DLD1 (cell line): ENCODE data around the gene SH3TC1.

ENCODE experiments used
- in situ Hi-C: cut with HindIII; loops from 2 replicates; pipeline ENCODE4 v1.10.0; 2017; ENCODE audit warnings: low sequenced_read_pairs

The SH3TC1 gene

DNA sequence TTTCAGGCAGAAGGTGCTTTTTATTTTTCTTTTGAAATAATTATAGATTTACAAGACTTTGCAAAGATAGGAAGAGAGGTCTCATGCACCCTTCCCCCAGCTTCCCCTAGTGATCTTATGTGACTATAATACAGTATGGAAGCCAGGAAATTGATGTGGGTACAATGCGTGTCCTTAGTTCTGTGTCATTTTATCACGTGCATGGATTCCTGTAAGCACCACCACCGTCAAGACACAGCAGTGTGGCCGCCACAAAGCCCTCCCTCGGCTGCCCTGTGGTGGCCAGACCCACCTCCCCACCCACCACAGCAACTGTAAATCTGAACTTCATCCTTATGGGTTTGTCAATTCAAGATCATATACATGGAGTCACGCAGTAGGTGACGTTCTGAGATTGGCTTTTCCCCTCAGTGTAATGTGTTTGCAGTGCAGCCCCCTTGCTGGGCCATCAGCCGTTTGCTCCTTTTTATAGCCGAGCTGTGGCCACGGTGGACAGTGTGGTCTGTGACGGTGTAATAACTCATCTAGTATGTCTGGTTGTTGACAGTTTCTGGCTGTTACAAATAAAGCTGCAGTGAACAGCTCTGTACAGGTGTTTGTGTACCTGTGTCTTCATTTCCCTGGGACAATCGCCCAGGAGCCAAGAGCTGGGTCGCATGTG lies 59.6 kb downstream of the SH3TC1 start:
- in situ Hi-C loops = loop anchor here (25.0 kb wide), 1 partner anchor 154 kb away; no protein-coding TSS in a partner anchor

DNA sequence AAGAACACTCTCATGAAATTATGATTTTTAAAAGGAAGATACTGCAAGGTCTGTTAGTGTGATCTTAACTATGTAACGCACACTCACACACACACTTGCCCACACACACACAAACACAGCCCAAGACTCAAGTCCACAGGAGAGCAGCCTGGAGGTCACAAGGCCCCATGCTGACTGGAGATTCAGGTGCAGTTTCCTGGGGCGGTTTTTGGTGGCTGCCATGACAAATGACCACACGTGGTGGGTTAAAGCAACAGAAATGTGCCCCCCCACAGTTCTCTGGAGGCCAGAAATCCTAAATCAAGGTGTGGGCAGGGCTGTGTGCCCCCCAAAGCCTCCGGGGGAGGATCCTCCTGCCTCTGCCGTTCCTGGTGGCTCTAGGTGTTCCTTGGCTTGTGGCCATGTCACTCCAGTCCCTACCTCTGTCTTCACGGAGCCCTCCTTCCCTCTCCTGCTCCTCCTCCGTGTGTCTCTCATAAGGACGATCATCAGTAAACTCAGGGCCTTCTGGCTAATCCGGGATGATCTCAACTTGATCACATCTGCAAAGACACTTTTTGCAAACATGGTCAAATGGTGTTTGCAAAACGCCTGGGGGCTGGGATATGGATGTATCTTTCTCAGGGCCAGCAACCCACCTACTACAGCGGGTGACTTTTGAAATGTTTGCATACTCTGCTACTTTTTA lies 60.8 kb downstream of the SH3TC1 start:
- in situ Hi-C loops = loop anchor here (25.0 kb wide), 1 partner anchor 152 kb away; no protein-coding TSS in a partner anchor

DNA sequence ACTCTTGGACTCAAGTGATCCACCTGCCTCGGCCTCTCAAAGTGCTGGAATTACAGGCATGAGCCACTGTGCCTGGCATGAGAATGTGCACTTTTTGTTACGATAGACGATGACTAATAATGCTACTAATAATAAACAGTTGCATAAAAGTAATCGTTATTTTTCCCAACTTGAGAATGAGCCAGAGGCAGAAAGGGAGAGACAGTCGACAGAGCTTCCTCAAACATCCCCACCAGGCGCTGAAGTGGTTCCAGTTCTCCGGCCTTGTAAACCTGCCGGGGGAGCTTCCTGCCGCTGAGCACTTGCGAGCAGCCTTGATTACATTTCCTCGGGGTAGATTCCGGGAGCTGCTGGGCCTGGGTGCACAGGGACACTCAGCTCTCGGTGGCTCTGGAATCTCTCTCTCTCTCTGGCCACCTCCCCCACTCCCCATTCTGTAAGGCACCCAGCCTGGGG lies 61.6 kb downstream of the SH3TC1 start:
- in situ Hi-C loops = loop anchor here (25.0 kb wide), 1 partner anchor 152 kb away; no protein-coding TSS in a partner anchor

DNA sequence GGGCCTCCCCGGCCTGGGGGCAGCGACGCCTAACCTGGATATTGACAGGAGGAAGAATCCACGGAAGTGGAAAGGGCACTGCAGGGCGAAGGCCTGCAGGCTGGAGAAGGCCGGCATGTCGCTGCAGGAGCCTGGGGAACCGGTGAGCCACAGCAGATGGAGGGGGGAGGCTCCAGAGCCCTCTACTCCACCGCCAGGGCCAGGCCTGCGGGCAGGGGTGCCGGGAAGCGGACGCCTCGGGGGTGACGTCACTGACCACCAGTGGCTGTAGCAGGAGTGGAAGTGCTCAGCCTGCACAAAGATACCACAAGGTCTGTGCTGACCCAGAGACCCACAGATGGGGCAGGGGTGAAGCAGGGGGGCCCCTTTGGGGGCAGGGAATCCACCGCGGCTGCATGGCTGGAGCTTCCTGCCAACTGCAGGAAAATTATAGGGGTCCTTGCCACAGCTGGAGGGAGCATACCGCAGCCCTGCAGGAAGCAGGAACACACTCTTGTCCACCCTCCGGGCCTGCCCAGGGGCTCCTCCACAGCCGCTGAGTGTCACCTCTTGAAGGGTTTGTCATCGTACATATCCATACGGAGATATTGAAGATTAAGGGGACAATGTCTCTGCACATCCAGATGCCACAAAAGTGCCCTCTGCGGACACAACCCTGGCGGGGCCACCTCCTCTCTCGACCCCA lies 62.9 kb downstream of the SH3TC1 start:
- in situ Hi-C loops = loop anchor here (25.0 kb wide), 1 partner anchor 150 kb away; no protein-coding TSS in a partner anchor

DNA sequence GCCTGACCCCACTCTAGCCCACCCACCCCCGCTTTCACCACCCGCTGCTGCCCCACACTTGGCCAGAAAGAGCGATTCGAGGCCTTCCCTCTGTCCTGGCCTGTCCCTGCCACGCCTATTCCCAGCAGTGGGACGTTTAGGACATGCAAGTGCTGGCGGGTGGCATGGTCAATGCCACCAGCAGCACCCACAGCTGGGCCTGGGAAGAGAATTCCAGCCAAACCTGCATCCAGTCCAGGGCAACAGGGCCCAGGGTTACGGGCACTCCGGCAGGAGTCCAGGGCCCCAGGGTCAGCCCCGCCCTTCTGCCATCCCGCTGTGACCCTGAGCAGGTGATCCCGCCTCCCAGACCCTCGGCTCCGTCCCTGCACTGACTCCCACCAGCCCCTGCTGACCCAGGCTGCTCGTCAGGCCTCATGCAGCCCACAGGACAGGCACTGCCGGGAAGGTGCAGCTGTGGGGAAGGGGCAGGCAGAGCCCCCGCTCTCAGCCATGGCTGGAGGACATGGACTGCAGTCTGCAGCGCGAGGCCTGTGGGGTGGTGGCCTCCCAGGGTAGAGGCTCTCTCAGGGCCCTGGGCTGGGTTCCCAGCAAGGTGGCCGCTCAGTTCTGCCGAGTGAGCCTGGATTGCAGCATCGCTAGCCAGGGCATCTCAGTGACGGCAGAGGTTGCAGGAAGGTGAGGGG lies 63.7 kb downstream of the SH3TC1 start:
- in situ Hi-C loops = loop anchor here (25.0 kb wide), 1 partner anchor 150 kb away; no protein-coding TSS in a partner anchor

DNA sequence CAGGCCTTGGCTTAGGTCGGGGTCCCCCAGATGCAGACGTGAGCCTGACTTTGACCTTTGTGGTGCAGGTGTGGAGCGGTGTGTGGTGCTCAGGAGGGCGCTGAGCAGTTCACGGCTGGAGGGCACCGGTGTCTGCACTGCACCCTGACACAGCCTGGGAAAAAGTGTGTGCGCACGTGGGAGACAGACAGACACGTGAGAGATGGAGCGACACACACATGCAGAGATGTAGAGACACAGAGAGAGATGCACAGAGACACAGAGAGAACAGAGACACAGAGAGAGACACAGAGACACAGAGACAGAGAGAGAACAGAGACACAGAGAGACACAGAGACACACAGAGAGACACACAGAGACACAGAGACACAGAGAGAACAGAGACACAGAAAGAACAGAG lies 64.3 kb downstream of the SH3TC1 start:
- in situ Hi-C loops = loop anchor here (25.0 kb wide), 1 partner anchor 149 kb away; no protein-coding TSS in a partner anchor

DNA sequence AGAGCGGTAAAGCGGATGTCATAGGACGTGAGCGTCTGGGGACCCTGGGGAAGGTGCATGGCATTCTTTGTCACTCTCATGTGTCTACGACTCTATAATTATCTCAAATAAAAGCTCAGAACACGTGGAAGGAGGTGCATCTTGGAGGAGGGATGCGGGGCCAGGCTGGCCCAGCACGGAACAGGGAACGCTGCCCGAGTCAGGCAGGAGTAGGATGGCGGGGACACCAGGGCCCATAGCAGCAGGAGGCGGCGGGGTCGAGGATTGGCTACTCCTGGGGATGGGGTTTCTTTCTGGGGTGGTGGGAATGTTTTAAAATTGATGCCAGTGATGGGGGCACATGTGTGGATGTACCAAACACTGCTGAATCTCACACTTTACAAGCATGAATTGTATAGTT lies 65.0 kb downstream of the SH3TC1 start:
- in situ Hi-C loops = loop anchor here (25.0 kb wide), 1 partner anchor 148 kb away; no protein-coding TSS in a partner anchor

DNA sequence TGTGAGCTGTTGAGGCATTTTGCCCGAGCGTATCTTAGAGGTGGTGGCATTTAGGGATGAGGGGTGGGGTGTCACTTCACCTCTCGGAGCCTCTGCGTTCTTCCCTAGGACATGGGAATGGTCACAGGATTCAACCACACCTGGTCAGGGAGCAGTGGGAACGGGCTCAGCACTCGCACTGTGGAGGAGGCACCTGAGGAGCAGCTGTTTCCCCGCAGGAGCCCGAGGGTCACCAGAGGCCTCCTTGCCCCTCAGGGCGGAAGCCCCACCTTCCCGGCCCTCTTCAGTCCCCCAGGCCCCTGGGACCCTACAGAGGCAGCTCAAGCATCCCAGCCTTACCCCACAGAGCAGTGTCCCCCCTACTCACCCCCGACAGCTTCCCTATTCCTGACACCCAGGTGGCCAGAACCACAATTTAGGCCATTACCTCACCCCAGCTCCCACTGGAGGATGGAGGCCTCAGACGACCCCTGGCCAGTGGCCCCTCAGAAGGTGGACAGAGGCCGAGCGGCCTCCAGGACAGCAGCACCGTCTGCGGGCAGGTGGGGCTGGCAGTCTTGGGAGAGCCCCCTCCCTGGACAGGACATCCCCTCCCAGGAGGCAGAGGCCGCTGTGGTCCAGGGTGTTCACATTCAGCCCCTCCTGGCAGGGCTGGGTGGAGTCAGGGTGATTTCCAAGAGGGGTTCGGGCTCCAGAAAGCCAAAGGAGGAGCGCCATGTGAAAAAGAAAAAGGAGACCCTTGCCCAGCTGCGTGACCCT lies 66.3 kb downstream of the SH3TC1 start:
- in situ Hi-C loops = loop anchor here (25.0 kb wide), 1 partner anchor 147 kb away; no protein-coding TSS in a partner anchor

DNA sequence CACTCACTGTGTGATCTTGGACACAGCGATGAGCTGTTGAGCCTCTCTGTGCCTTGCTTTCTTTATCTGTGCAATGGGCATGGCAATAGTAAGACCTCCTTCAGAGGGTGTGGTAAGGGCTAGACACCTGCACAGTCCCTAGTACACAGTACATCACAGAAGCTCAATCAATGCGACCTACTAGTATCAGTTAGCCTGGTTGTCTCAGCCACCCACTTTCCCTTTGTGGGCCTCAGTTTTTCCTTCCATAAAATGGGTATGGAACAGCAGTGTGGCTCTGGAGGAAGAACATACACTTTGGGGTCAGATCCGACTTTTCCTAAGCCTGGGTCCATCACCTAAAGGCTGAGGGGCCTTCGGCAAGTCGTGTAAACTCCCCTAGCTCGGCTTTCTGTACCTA lies 67.0 kb downstream of the SH3TC1 start:
- in situ Hi-C loops = loop anchor here (25.0 kb wide), 1 partner anchor 146 kb away; no protein-coding TSS in a partner anchor

DNA sequence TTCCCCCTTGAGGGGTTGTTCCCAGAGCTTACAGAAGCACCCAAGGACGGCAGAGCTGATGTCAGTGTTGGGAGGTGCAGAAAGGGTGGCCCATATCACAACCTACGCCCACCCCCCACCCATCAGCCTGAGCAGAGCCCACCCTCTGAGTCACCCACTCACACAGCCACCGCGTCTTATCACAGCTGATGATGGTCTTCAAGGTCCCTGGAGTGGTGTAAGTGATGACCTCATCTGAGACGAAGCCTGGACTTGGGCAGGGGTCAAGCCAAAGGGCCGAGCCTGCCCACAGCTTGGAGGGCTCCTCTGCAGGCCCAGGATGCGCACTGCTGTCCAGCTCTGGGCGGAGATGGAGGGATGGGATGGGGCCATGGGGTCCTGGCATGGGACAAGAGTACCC lies 67.4 kb downstream of the SH3TC1 start:
- in situ Hi-C loops = loop anchor here (25.0 kb wide), 1 partner anchor 146 kb away; no protein-coding TSS in a partner anchor

DNA sequence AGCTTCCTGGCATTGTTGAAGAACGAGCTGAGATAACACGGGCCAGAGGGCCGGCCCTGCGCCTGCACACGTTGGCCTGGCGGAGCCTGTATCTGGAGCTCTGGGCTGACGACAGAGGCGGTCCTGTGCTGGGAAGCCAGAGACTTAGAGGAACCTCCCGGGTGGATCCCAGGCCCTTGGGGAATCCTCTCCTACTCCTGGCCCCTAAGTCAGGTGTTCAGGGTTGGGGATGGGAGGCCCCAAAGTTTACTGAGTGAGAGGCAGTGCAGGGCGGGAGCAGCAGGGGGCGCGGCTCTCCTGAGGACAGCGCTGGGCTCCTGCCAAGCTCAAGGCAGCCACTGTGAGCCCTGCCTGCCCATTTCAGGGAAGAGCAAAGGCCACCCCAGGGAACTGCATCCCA lies 68.0 kb downstream of the SH3TC1 start:
- in situ Hi-C loops = loop anchor here (25.0 kb wide), 1 partner anchor 145 kb away; no protein-coding TSS in a partner anchor

DNA sequence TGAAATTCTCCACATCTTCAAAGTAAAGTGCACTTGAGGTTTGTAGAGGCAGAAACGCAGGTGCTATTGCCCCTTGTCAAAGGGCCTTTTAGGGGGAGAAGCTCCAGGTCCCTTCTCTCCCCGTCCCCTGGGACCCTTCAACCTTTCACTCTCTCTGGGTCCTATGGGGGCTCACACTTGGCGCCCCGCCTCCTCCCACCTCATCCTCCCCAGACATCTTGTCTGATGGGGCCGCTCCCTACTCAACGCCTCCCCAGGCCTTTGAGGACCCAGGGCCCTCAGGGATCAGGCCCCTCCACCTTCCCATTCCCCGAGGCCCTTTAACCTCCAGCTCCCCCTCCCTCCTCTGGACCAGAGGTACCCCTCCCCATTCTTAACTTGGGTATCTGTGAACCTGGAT lies 69.1 kb downstream of the SH3TC1 start:
- in situ Hi-C loops = loop anchor here (25.0 kb wide), 1 partner anchor 144 kb away; no protein-coding TSS in a partner anchor

DNA sequence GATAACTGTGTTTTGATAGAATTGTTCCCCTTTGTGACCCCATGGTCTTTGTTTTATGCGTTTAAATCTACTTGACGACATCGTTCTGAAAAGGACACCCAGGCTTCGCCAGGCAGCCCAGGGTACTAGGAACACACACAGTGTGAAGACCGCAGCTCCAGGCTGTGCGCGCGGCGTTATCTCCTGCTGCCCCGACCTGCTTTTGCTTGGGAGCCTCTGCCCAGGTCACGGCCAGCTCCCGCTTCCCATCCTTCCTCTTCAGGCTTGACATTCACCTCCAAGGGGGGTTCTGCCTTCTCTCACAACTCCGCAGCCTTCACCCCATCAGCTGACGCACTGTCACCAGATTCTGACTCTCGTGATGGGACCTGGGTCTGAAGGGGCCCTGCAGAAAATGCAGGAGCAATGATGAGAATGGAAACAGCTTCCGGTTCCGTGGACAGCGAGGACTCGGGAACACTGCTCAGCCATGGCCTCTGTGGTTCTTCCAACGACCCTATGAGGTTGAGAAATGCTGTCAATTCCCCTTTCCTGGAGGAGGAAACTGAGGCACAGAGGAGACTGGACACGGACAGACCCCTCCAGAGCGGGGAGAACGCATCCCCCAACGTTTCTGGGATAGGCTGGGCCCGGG lies 69.9 kb downstream of the SH3TC1 start:
- in situ Hi-C loops = loop anchor here (25.0 kb wide), 1 partner anchor 143 kb away; no protein-coding TSS in a partner anchor

DNA sequence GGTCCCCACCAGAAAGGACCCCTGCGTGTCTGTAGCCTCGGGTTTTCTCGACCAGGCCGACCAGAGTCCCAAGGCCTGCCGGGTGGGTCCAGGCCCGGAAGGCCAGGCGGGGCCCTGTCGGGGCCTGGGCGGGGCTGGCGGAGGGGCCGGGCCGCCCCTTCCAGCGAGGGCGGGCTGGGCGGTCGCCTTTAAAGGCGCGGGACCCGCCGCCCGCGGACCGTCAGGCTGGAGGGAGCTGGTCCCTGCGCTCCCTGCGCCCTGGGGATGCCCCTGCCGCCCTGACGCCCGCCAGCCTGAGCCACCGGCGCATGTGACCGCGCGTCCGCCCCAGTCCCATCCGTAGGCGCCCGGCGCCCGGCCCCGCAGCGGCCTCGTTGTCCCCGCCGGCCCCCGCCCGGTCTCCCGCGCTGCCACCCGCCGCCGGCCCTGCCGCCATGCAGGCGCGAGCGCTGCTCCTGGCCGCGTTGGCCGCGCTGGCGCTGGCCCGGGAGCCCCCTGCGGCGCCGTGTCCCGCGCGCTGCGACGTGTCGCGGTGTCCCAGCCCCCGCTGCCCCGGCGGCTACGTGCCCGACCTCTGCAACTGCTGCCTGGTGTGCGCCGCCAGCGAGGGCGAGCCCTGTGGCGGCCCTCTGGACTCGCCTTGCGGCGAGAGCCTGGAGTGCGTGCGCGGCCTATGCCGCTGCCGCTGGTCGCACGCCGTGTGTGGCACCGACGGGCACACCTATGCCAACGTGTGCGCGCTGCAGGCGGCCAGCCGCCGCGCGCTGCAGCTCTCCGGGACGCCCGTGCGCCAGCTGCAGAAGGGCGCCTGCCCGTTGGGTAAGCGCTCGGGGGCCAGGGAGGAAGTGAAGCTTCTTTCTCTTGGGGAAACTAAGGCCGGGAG lies 70.7 kb downstream of the SH3TC1 start, which contains the start of gene HTRA3:
HTRA3 (plus strand) TSS at position 220 of the 883 bp plus-strand sequence; CDS start at position 435, 215 bp downstream.
- in situ Hi-C loops = loop anchor here (25.0 kb wide), 1 partner anchor 143 kb away; no protein-coding TSS in a partner anchor

DNA sequence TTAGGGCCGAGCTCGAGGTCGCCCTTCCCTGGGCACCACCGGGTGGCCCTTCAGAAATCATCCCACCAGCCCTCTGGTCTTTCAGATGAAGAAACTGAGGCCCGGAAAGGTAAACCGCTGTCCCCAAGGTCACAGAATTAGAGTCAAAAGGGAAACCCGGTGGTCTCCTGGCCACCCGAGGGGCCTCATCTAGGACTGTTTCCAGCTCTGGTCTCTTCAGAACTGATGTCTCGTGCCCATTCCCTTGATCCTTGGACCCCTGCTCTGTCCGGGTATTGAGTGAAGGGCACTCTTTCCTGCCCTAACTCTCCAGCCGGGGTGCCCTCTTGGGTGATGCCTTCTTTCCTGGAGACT lies 71.3 kb downstream of the SH3TC1 start:
- in situ Hi-C loops = loop anchor here (25.0 kb wide), 1 partner anchor 142 kb away; no protein-coding TSS in a partner anchor

DNA sequence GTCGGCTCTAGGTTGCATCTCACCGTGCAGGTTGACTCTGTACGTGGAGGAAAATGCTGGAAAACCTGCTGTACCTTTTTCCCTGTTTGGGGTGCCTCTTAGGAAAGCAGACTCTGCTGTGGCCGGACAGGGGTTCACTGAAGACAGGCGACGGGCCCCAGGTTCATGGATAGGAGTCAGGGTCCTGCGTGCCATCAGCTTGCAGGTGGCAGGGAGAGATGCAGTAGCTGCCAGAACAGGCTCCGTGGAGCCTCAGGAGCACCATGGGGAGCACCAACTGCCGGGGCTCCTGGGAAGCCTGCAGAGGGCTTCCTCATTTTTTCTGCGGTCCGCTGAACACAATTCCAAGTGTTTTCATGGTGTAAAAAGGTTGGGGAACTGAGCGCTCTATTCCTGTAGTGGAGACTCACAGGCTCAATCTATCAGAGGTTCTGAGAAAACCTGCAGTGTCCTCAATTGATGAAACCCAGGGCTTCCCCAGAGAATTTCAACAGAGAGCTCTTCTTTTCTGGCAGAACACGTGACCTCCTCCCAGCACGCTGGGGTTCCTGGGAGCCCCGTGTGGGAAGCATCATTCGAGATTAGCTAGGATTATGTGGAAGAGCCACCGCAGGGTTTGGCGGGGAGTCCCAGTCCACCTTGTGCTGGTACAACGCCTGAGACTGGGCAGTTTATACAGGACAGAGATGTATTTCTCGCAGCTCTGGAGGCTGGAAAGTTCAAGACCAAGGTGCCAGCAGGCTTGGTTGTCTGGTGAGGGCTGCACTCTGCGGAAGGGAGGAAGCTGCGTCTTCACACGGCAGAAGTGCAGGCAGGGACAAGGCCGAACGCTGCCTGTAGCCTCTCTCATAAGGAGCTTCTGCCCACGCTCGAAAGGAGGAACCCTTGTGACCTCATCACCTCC lies 72.1 kb downstream of the SH3TC1 start:
- in situ Hi-C loops = loop anchor here (25.0 kb wide), 1 partner anchor 141 kb away; no protein-coding TSS in a partner anchor

DNA sequence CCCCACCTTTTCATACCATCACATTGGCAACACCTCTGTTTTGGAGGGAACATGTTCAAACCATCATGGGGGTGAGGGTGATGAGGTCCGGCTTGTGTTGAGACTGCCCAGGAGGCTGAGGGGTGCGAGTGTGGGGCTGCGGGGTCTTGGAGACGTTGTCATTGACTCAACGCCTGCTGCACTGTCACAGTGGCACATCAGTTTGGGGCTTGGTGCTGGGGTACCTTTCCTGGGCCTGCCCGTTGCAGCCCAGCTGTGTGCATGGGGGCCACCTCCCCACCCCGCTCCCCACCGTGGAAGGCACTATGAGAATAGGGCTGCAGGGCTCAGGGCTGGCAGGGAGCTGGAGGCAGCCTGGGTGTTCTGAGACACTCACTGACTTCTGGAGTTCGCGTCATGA lies 72.7 kb downstream of the SH3TC1 start:
- in situ Hi-C loops = loop anchor here (25.0 kb wide), 1 partner anchor 140 kb away; no protein-coding TSS in a partner anchor
